Hepatocyte (in vitro differentiated cells): ENCODE results near the gene PANK3. TPM values are rescaled to one million over a fixed set of nuclear protein-coding genes. Genes with fewer than 3 reads are reported as not detected.

ENCODE experiments used
- DNase-seq: peaks from one replicate; pipeline ENCODE4 v3.0.0-alpha.2; 2016; ENCODE audit warnings: low spot score
- H2AFZ ChIP-seq: fragments of 200-600 bp; sonication (generic); 2 replicates; pipeline ENCODE4 v1.6.0; 2016; ENCODE audit warnings: antibody characterized with exemption, mild to moderate bottlenecking
- H3K27ac ChIP-seq: fragments of 200-600 bp; sonication (generic); 2 replicates; pipeline ENCODE4 v1.5.1; 2016; ENCODE audit warnings: mild to moderate bottlenecking
- H3K27me3 ChIP-seq: fragments of 200-600 bp; sonication (generic); 2 replicates; pipeline ENCODE4 v1.6.1; 2016
- H3K36me3 ChIP-seq: fragments of 200-600 bp; sonication (generic); replicated peaks from 2 replicates; pipeline ENCODE4 v1.5.1; 2016; ENCODE audit warnings: low read depth; ENCODE audit not compliant: insufficient read depth
- H3K4me1 ChIP-seq: fragments of 200-600 bp; sonication (generic); 2 replicates; pipeline ENCODE4 v1.5.1; 2016; ENCODE audit warnings: mild to moderate bottlenecking, moderate library complexity; ENCODE audit not compliant: insufficient read depth
- H3K4me2 ChIP-seq: fragments of 200-600 bp; sonication (generic); 2 replicates; pipeline ENCODE4 v1.6.0; 2016
- H3K4me3 ChIP-seq: fragments of 200-600 bp; sonication (generic); 2 replicates; pipeline ENCODE4 v1.5.1; 2016; ENCODE audit warnings: mild to moderate bottlenecking
- H3K79me2 ChIP-seq: fragments of 200-600 bp; sonication (generic); 2 replicates; pipeline ENCODE4 v1.6.0; 2017; ENCODE audit warnings: mild to moderate bottlenecking
- H3K9me2 ChIP-seq: fragments of 200-600 bp; sonication (generic); replicated peaks from 2 replicates; pipeline ENCODE4 v1.6.0; 2017; ENCODE audit warnings: mild to moderate bottlenecking; ENCODE audit not compliant: insufficient read depth
- H3K9me3 ChIP-seq: fragments of 200-600 bp; sonication (generic); 2 replicates; pipeline ENCODE4 v1.5.1; 2016; ENCODE audit warnings: low read depth, mild to moderate bottlenecking
- H4K20me1 ChIP-seq: fragments of 200-600 bp; sonication (generic); 2 replicates; pipeline ENCODE4 v1.6.0; 2016; ENCODE audit warnings: mild to moderate bottlenecking; ENCODE audit not compliant: insufficient read depth, poor library complexity, severe bottlenecking
- EZH2 ChIP-seq: fragments of 200-600 bp; sonication (generic); IDR thresholded peaks from 2 replicates; pipeline ENCODE4 v1.6.1; 2016; ENCODE audit warnings: antibody characterized with exemption, mild to moderate bottlenecking, borderline replicate concordance
- EZH2phosphoT487 ChIP-seq: fragments of 200-600 bp; sonication (generic); IDR thresholded peaks from one replicate; pipeline ENCODE4 v1.6.1; 2018; ENCODE audit warnings: antibody characterized with exemption, mild to moderate bottlenecking, low read depth, moderate library complexity; ENCODE audit not compliant: unreplicated experiment, severe bottlenecking
- WGBS: methylation state at CpG from one replicate; pipeline ENCODE4 v1.1.6; 2016; ENCODE audit warnings: low lambda C conversion rate; ENCODE audit errors: missing lambda C conversion rate; 5-methylcytosine and 5-hydroxymethylcytosine counted together
- polyA plus RNA-seq: library from polyadenylated mRNA; unstranded; fragments of >200 nt; fragmentation: Nextera tagmentation; extraction: Ambion mirVana; gene quantifications from 2 replicates; pipeline ENCODE4 v1.2.1, GENCODE V29; 2016
- total RNA-seq: library from RNA; depleted of rRNA; stranded (reverse); fragments of >200 nt; gene quantifications from 2 replicates; pipeline ENCODE4 v1.2.3, GENCODE V29; 2014
- TF ChIP-seq, protein P1 (sequence below): fragments of 200-600 bp; sonication (generic); IDR thresholded peaks from 2 replicates; pipeline ENCODE4 v1.5.1; 2016; ENCODE audit warnings: antibody characterized with exemption, mild to moderate bottlenecking; ENCODE audit not compliant: poor library complexity

PANK3 gene
- total and polyA plus RNA-seq, 2 experiments from 2014 or later, result 25.8 to 104 TPM

- WGBS, result 97% methylated on average over 9 of the region's 10 CpGs
- Histone ChIP-seq H3K4me3 (no peak overlapping the region), H2AFZ (no peak overlapping the region), H3K27ac (no peak overlapping the region), H3K79me2 (no peaks in the 10 kb centered on the region), H3K4me1 (no peaks in the 10 kb centered on the region), H3K9me3 (no peaks in the 10 kb centered on the region), H3K36me3 (no peaks in the 10 kb centered on the region), H4K20me1 (no peaks in the 10 kb centered on the region), H3K27me3 (no peaks in the 10 kb centered on the region), H3K4me2 (no peak overlapping the region), H3K9me2 (no peaks in the 10 kb centered on the region)
- DNase-seq, result no peak
- no peak for TF ChIP-seq EZH2phosphoT487
- no peak for TF ChIP-seq EZH2
- TF ChIP-seq, protein P1, sequence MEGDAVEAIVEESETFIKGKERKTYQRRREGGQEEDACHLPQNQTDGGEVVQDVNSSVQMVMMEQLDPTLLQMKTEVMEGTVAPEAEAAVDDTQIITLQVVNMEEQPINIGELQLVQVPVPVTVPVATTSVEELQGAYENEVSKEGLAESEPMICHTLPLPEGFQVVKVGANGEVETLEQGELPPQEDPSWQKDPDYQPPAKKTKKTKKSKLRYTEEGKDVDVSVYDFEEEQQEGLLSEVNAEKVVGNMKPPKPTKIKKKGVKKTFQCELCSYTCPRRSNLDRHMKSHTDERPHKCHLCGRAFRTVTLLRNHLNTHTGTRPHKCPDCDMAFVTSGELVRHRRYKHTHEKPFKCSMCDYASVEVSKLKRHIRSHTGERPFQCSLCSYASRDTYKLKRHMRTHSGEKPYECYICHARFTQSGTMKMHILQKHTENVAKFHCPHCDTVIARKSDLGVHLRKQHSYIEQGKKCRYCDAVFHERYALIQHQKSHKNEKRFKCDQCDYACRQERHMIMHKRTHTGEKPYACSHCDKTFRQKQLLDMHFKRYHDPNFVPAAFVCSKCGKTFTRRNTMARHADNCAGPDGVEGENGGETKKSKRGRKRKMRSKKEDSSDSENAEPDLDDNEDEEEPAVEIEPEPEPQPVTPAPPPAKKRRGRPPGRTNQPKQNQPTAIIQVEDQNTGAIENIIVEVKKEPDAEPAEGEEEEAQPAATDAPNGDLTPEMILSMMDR, result no peak
These were observed 35.5 kb upstream of the PANK3 start for GRCh38 chr5:168614661-168615060.

DNA sequence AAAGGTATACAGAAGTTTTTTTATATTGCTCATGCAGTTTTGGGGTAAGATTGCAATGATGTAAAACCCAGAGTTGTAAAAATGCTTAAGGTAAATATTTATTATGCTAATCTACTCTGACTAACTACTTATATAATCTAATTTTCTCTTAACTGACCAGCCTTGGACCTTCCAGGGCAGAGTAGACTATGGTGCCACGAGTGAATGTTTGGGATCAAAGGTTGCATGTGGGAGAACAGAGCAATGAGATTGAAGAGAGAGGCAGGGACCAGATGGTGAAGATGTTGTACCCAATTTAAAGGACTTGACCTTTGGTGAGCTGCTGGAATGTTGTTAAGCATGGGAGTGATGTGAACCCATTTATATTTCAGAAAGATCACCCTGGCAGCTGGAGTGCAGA, 34.8 kb upstream of the PANK3 start:
- H3K4me1 ChIP-seq, result no peaks in the 10 kb centered on the region
- no peak overlapping the region for H3K27ac ChIP-seq
- no peak overlapping the region for H3K4me3 ChIP-seq
- H3K9me2 ChIP-seq, result no peaks in the 10 kb centered on the region
- TF ChIP-seq EZH2phosphoT487, result no peak
- TF ChIP-seq, protein P1, result no peak
- TF ChIP-seq EZH2, result no peak
- no peaks in the 10 kb centered on the region for H3K27me3 ChIP-seq
- no peak overlapping the region for H2AFZ ChIP-seq
- no peaks in the 10 kb centered on the region for H3K79me2 ChIP-seq
- DNase-seq, result peak; percentile 40
- no peaks in the 10 kb centered on the region for H3K9me3 ChIP-seq
- WGBS, result 42% methylated on average over 1 of the region's 1 CpG
- H3K36me3 ChIP-seq, result no peaks in the 10 kb centered on the region
- no peak overlapping the region for H3K4me2 ChIP-seq
- H4K20me1 ChIP-seq, result no peaks in the 10 kb centered on the region

- no peaks in the 10 kb centered on the region for H3K4me1 ChIP-seq
- TF ChIP-seq EZH2 (no peak), EZH2phosphoT487 (no peak)
- TF ChIP-seq, protein P1, result no peak
- no peaks in the 10 kb centered on the region for H3K9me2 ChIP-seq
- H2AFZ ChIP-seq, result no peak overlapping the region
- no peaks in the 10 kb centered on the region for H4K20me1 ChIP-seq
- no peaks in the 10 kb centered on the region for H3K79me2 ChIP-seq
- no peaks in the 10 kb centered on the region for H3K9me3 ChIP-seq
- DNase-seq, result no peak
- H3K4me2 ChIP-seq, result no peak overlapping the region
- no peaks in the 10 kb centered on the region for H3K27me3 ChIP-seq
- 50% methylated on average over 2 of the region's 2 CpGs for WGBS
- no peaks in the 10 kb centered on the region for H3K36me3 ChIP-seq
- H3K4me3 ChIP-seq, result no peak overlapping the region
- H3K27ac ChIP-seq, result no peak overlapping the region
These were observed 34.2 kb upstream of the PANK3 start for GRCh38 chr5:168613396-168613795.

DNA sequence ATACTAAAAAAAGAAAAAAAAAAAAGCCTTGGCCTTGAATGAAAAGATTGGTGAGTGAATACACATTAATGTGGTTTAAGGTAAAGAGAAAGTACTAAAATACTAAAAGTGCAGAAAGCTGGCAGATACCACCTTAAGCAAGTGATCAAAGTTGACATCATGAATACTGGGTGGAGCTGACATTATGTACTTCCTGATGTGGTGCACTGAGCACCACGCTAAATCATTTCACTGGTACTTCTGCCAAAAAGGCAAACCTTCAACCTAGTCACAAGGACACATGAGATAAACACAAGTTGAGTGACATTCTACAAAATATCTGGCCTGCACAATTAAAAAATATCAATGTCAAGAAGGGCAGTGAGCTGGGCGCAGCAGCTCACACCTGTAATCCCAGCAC, 33.8 kb upstream of the PANK3 start:
- TF ChIP-seq, protein P1, result no peak
- no peak for TF ChIP-seq EZH2
- no peak for TF ChIP-seq EZH2phosphoT487

More for the DNA sequence above, 33.8 kb upstream of the PANK3 start:
- Histone ChIP-seq H3K36me3 (no peaks in the 10 kb centered on the region), H3K4me3 (no peak overlapping the region), H3K9me2 (no peaks in the 10 kb centered on the region), H2AFZ (no peak overlapping the region), H4K20me1 (no peaks in the 10 kb centered on the region), H3K4me2 (no peak overlapping the region), H3K27me3 (no peaks in the 10 kb centered on the region), H3K9me3 (no peaks in the 10 kb centered on the region), H3K27ac (no peak overlapping the region), H3K4me1 (no peaks in the 10 kb centered on the region), H3K79me2 (no peaks in the 10 kb centered on the region)
- WGBS, result 86% methylated on average over 2 of the region's 2 CpGs
- no peak for DNase-seq
